SK-N-SH (cell line): ENCODE measurements around the gene TM9SF2. TPM values are rescaled to one million over a fixed set of nuclear protein-coding genes. Genes with fewer than 3 reads are reported as not detected.
A peak's percentile ranks its signal among the peaks of the same experiment; 100 is the strongest.

Experiments
- CTCF ChIA-PET: fragments of 300-600, 350-600 bp; formaldehyde crosslinking; extraction: SDS; loops from one replicate; lab custom pipeline; 2021; lab: Yijun Ruan, JAX
- POLR2A ChIA-PET: fragments of 350-600 bp; sonication (Branson Sonifier 250); formaldehyde crosslinking; extraction: SDS; loops from one replicate; lab custom pipeline; 2020; ENCODE audit warnings: antibody characterized with exemption, inconsistent platforms; lab: Yijun Ruan, JAX
- DNase-seq: peaks from one replicate; pipeline ENCODE4 v3.0.0; 2012
- H2AFZ ChIP-seq: fragments of 200-600 bp; sonication (generic); 2 replicates; pipeline ENCODE4 v1.8.1; 2016; ENCODE audit warnings: antibody characterized with exemption, mild to moderate bottlenecking, low read depth
- H3F3A ChIP-seq: fragments of 200-600 bp; sonication (generic); replicated peaks from 2 replicates; pipeline ENCODE3; 2016; ENCODE audit warnings: antibody characterized with exemption, mild to moderate bottlenecking; ENCODE audit not compliant: insufficient read depth
- H3K27ac ChIP-seq, 2 experiments: fragments of 200-500 bp in 1 of 2; fragments of 200-600 bp in 1 of 2; sonication (Bioruptor generic) in 1 of 2; sonication (generic), shearing (Covaris generic) in 1 of 2; 2 replicates each; pipeline versions ENCODE4 v1.5.1 to v1.6.1; 2014 to 2016; ENCODE audit warnings: low read depth in 2 of 2, inconsistent platforms in 1 of 2, low read length in 1 of 2, mild to moderate bottlenecking in 1 of 2, mixed read lengths in 1 of 2
- H3K27me3 ChIP-seq: fragments of 200-600 bp; sonication (generic), shearing (Covaris generic); 2 replicates; pipeline ENCODE4 v1.6.1; 2016; ENCODE audit warnings: mixed run types; ENCODE audit not compliant: insufficient read depth
- H3K36me3 ChIP-seq, 2 experiments: fragments of 200-500 bp in 1 of 2; fragments of 200-600 bp in 1 of 2; sonication (Bioruptor generic) in 1 of 2; sonication (generic) in 1 of 2; replicated peaks in 1 of 2; 2 replicates each; pipeline versions ENCODE3 to v1.5.1; 2014 to 2016; ENCODE audit warnings: low read length in 1 of 2, mild to moderate bottlenecking in 1 of 2; ENCODE audit not compliant: insufficient read depth in 2 of 2, control insufficient read depth in 1 of 2
- H3K4me1 ChIP-seq, 2 experiments: fragments of 200-500 bp in 1 of 2; fragments of 200-600 bp in 1 of 2; sonication (Bioruptor generic) in 1 of 2; sonication (generic), shearing (Covaris generic) in 1 of 2; 2 replicates each; pipeline versions ENCODE4 v1.5.1 to v1.6.1; 2014 to 2016; ENCODE audit warnings: low read depth in 1 of 2, low read length in 1 of 2, mixed run types in 1 of 2; ENCODE audit not compliant: insufficient read depth in 2 of 2, control insufficient read depth in 1 of 2
- H3K4me2 ChIP-seq: fragments of 200-600 bp; sonication (generic), shearing (Covaris generic); 2 replicates; pipeline ENCODE4 v1.6.1; 2017; ENCODE audit warnings: mixed run types
- H3K4me3 ChIP-seq, 2 experiments: fragments of 200-500 bp in 1 of 2; fragments of 200-600 bp in 1 of 2; sonication (Bioruptor generic) in 1 of 2; sonication (generic), shearing (Covaris generic) in 1 of 2; 2 replicates each; pipeline versions ENCODE4 v1.5.1 to v1.8.1; 2014 to 2016; ENCODE audit warnings: low read depth in 2 of 2, inconsistent platforms in 1 of 2, low read length in 1 of 2, mild to moderate bottlenecking in 1 of 2, mixed read lengths in 1 of 2, moderate library complexity in 1 of 2
- H3K79me2 ChIP-seq: fragments of 200-600 bp; sonication (generic); 2 replicates; pipeline ENCODE4 v1.8.1; 2017; ENCODE audit warnings: mild to moderate bottlenecking; ENCODE audit not compliant: insufficient read depth
- H3K9ac ChIP-seq: fragments of 200-600 bp; sonication (generic); 2 replicates; pipeline ENCODE4 v1.6.1; 2017; ENCODE audit warnings: mixed run types
- H3K9me2 ChIP-seq: fragments of 200-600 bp; sonication (generic); 2 replicates; pipeline ENCODE4 v1.6.1; 2017; ENCODE audit warnings: mixed run types
- H3K9me3 ChIP-seq: fragments of 200-600 bp; sonication (generic); 2 replicates; pipeline ENCODE4 v1.6.1; 2017; ENCODE audit warnings: mixed run types, mild to moderate bottlenecking, moderate library complexity
- H4K20me1 ChIP-seq: fragments of 200-600 bp; sonication (generic); 2 replicates; pipeline ENCODE4 v1.6.1; 2017; ENCODE audit warnings: mild to moderate bottlenecking, mixed run types; ENCODE audit not compliant: insufficient read depth
- CHD2 ChIP-seq: fragments of 150-350 bp; IDR thresholded peaks from 2 replicates; pipeline ENCODE4 v1.6.1; 2018; ENCODE audit warnings: low read length; ENCODE audit not compliant: partially characterized antibody
- ELF1 ChIP-seq: IDR thresholded peaks from 2 replicates; pipeline ENCODE4 v1.4.0; 2012
- MAX ChIP-seq: IDR thresholded peaks from 2 replicates; pipeline ENCODE4 v1.4.0; 2012; ENCODE audit warnings: low read depth
- POLR2AphosphoS5 ChIP-seq: IDR thresholded peaks from 2 replicates; pipeline ENCODE4 v1.6.1; 2012; ENCODE audit warnings: low read depth, low read length
- RAD21 ChIP-seq: IDR thresholded peaks from 2 replicates; pipeline ENCODE4 v1.6.1; 2012; ENCODE audit warnings: mild to moderate bottlenecking, low read length
- RXRA ChIP-seq: IDR thresholded peaks from 2 replicates; pipeline ENCODE4 v1.4.0; 2012; ENCODE audit warnings: low read depth, mild to moderate bottlenecking, borderline replicate concordance
- SIN3A ChIP-seq: IDR thresholded peaks from 2 replicates; pipeline ENCODE4 v1.6.1; 2012; ENCODE audit warnings: low read depth, mild to moderate bottlenecking, low read length, moderate library complexity, borderline replicate concordance
- TEAD4 ChIP-seq: IDR thresholded peaks from 2 replicates; pipeline ENCODE4 v1.4.0; 2012; ENCODE audit warnings: mild to moderate bottlenecking, borderline replicate concordance; ENCODE audit not compliant: insufficient read depth
- YY1 ChIP-seq: IDR thresholded peaks from 2 replicates; pipeline ENCODE4 v1.4.0; 2012; ENCODE audit warnings: low read depth, mild to moderate bottlenecking
- WGBS: methylation state at CpG from one replicate; pipeline ENCODE4 v1.1.6; 2017; ENCODE audit warnings: low lambda C conversion rate; 5-methylcytosine and 5-hydroxymethylcytosine counted together
- polyA plus RNA-seq, 3 experiments: library from polyadenylated mRNA; depleted of rRNA; stranded (reverse); fragments of >200 nt; gene quantifications; 2 replicates each; pipeline ENCODE4 v1.2.3, GENCODE V29; 2012
- TF ChIP-seq, protein P1 (sequence below): IDR thresholded peaks from 2 replicates; pipeline ENCODE4 v1.6.1; 2012; ENCODE audit warnings: mild to moderate bottlenecking, low read depth, low read length, moderate library complexity

TM9SF2 gene
- polyA plus RNA-seq, 1 of the 3 experiments (the other 2 are of a cell fraction) = 49.8 TPM

DNA sequence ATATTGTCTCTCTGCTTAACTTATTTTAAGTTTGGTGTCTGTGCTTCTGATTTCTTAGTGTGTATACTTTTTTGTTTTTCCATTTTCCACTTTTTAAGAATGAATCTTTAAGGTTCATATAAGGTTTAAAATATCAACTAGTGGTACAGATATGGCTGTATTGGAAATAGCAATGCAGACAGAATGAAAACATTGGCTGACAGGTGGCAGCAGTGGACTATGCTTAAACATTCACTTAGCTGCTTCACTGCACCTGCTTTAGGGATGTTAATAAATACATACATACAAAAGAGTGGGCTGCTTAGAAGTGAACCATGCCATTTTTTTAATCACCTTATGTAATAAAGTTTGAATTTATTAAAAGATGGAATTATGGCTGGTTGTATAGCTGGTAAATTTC is 27.3 kb downstream of the TM9SF2 start:
- CTCF ChIA-PET = interaction anchor here (0.8 to 1.7 kb wide), 4 partner anchors 14 to 78 kb away, joined by 3 to 11 read pairs (median 5); partner anchors contain the start of gene CLYBL

DNA sequence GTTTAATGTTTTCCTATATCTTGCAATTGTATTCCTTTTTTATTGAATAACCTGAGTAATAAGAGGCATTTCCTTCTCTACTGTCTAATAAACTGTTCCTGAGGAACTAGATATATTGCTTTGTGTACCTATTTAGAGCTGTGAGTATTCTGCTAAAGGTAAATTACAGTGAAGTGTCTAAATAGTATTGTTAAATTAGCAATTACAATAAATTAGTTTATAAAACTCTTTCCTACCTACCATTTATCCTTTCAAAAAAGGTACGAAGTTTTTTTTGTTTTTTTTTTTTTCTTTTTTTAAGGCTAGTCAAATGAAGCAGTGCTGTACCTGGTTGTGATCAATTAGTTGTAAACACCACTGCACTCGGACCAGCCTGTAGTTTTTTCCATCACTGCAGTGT is 34.8 kb downstream of the TM9SF2 start:
- Histone ChIP-seq H3K79me2 (peaks cover 5% of the 10 kb centered on the region; the same call in 1 of the 2 replicates), H3F3A (no peaks in the 10 kb centered on the region), H4K20me1 (no peaks in the 10 kb centered on the region; the same call in 1 of the 2 replicates), H3K9me3 (no peaks in the 10 kb centered on the region), H3K27ac (no peak overlapping the region), H3K4me2 (no peak overlapping the region), H2AFZ (no peak overlapping the region), H3K27me3 (no peaks in the 10 kb centered on the region), H3K4me1 (no peaks in the 10 kb centered on the region; a peak in 1 of 4 replicates), H3K4me3 (no peak overlapping the region), H3K9ac (no peak overlapping the region), H3K36me3 (peaks cover 41 to 70% of the 10 kb centered on the region in 2 experiments), H3K9me2 (no peaks in the 10 kb centered on the region)
- POLR2A ChIA-PET = interaction anchor here (0.9 kb wide), 1 partner anchor 35 kb away, joined by 3 read pairs; no protein-coding TSS in a partner anchor
- CTCF ChIA-PET = interaction anchor here (0.7 to 1.4 kb wide), 3 partner anchors 17 to 119 kb away, joined by 3 read pairs; no protein-coding TSS in a partner anchor
- WGBS = 90% methylated on average over 2 of the region's 2 CpGs
- no peak for DNase-seq
- TF ChIP-seq, protein P1, sequence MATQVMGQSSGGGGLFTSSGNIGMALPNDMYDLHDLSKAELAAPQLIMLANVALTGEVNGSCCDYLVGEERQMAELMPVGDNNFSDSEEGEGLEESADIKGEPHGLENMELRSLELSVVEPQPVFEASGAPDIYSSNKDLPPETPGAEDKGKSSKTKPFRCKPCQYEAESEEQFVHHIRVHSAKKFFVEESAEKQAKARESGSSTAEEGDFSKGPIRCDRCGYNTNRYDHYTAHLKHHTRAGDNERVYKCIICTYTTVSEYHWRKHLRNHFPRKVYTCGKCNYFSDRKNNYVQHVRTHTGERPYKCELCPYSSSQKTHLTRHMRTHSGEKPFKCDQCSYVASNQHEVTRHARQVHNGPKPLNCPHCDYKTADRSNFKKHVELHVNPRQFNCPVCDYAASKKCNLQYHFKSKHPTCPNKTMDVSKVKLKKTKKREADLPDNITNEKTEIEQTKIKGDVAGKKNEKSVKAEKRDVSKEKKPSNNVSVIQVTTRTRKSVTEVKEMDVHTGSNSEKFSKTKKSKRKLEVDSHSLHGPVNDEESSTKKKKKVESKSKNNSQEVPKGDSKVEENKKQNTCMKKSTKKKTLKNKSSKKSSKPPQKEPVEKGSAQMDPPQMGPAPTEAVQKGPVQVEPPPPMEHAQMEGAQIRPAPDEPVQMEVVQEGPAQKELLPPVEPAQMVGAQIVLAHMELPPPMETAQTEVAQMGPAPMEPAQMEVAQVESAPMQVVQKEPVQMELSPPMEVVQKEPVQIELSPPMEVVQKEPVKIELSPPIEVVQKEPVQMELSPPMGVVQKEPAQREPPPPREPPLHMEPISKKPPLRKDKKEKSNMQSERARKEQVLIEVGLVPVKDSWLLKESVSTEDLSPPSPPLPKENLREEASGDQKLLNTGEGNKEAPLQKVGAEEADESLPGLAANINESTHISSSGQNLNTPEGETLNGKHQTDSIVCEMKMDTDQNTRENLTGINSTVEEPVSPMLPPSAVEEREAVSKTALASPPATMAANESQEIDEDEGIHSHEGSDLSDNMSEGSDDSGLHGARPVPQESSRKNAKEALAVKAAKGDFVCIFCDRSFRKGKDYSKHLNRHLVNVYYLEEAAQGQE = no peak
- TF ChIP-seq POLR2AphosphoS5 = no peak
- TF ChIP-seq SIN3A = no peak
- TF ChIP-seq RXRA = no peak

More for the DNA sequence above, 27.3 kb downstream of the TM9SF2 start:
- Histone ChIP-seq H3K9ac (no peak overlapping the region), H4K20me1 (0 out of 2 replicates have a peak, but pooled peaks cover 5% of the 10 kb centered on the region), H3K9me2 (no peaks in the 10 kb centered on the region), H2AFZ (no peak overlapping the region), H3F3A (no peaks in the 10 kb centered on the region), H3K79me2 (0 out of 2 replicates have a peak, but pooled peaks cover 8% of the 10 kb centered on the region), H3K4me3 (no peak overlapping the region), H3K27ac (no peak overlapping the region), H3K36me3 (peaks cover 29 to 41% of the 10 kb centered on the region in 2 experiments), H3K27me3 (no peaks in the 10 kb centered on the region), H3K4me1 (no peaks in the 10 kb centered on the region), H3K9me3 (no peaks in the 10 kb centered on the region), H3K4me2 (no peak overlapping the region)
- TF ChIP-seq CHD2 = no peak
- no peak for TF ChIP-seq SIN3A
- TF ChIP-seq, protein P1 = no peak
- no peak for TF ChIP-seq MAX
- TF ChIP-seq TEAD4 = no peak
- no peak for TF ChIP-seq YY1
- TF ChIP-seq ELF1 = no peak
- TF ChIP-seq RAD21 = peak; percentile 56
- POLR2A ChIA-PET = no interaction called here
- DNase-seq = no peak
